Activated CD4-positive, alpha-beta T cell treated with anti-CD3 and anti-CD28 coated beads, Interleukin-2, Interleukin-4, amounts not matched to agents 100 ng/mL and 50 ng/mL, durations not matched to agents 16 hours and 8 hours (primary cell): ENCODE data around the gene ZGRF1.
"Not testable (repeated sequence)": the region's sequence is repeated elsewhere in the genome, so short reads cannot be mapped to it uniquely, and the experiment has no call there.

Experiments
- DNase-seq: peaks from one replicate; pipeline ENCODE4 v3.0.0-alpha.2; 2020; ENCODE audit warnings: low spot score

ZGRF1 gene

GRCh38 chr4:112557676-112558411, 78.9 kb downstream of the ZGRF1 start:
- DNase-seq, result no peak

DNA sequence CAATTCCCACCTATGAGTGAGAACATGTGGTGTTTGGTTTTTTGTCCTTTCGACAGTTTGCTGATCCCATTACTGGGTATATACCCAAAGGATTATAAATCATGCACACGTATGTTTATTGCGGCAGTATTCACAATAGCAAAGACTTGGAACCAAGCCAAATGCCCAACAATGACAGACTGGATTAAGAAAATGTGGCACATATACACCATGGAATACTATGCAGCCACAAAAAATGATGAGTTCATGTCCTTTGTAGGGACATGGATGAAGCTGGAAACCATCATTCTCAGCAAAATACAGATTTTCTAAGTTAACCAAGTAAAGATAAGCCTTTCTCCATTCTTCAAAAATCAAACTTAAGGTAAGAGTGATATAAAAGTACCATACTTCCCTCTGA, 82.4 kb downstream of the ZGRF1 start:
- not testable (repeated sequence) for DNase-seq

DNA sequence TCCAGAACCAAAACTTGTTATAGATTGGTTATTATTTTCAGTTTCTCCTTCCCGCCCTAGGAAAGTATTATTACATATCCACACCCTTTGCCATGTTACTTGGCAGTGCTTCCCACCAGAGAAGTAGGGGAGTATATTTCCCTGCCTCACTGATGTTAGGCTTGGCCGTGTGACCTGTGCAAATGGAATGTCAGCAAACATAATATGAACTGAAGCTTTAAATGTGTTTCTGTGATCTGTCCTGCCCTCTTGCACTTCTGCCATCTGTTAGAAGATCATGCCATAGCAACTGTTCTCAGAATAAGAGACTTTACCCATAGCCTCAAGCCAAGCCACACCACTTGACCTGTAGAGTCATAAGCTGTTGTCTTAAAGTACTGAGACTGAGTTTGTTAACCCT, 84.0 kb downstream of the ZGRF1 start:
- no peak for DNase-seq

- DNase-seq, result no peak
Measured at GRCh38 chr4:112550728-112551127, 86.0 kb downstream of the ZGRF1 start.

DNA sequence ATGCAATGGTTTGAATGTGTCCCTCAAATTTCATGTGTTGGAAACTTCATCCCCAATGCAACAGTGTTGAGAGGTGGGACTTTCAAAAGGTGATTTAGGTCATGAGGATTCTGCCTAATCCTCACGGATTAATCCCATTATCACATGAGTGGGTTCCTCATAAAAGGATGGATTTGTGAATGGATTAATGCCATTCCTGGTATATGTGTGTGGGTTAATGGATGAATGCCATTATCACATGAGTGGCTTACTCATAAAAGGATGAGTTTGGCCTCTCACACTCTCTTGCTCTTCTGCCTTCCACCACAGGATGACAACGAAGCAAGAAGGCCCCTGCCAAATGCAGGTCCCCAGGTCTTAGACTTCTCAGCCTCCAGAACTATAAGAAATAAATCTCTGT, 90.2 kb downstream of the ZGRF1 start:
- no peak for DNase-seq

- DNase-seq, result no peak
Measured at GRCh38 chr4:112545346-112545745, 91.4 kb downstream of the ZGRF1 start.

DNA sequence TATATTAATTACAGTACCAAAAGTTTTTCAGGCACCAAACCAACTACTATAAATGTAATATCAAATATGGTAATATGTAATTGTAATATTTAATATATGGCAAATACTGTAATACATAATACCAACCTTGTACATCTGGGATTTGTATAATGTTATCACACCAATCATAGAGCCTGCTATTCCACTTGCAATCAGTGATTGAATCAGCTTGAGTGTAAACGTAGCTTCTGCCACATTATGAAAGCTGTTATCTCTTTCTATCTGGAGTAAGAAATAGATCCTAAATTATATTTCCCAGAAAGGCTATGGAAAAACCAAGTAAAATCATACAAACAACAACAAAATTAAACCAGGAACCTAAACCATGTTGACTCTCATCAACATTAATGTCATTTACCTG, 96.0 kb downstream of the ZGRF1 start:
- DNase-seq, result no peak

DNA sequence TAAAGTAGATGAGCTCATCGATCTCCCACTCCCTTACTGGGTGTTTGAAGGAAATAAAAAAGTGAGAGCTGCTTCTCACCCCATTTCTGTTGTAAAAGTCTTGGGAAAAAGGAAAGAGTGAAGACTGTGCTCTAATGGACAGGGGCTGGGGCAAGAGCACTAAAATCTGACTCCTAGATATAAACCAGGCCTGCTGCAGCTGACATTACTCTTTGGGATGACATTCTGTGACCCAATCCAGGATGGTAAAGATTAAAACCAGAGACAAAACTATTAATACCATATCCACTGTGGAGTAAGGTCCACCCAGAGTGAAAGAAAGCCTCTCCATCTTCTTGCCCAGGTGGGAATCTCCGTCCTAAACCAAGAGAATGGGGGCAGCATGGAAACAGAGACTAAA, 100.6 kb downstream of the ZGRF1 start:
- DNase-seq, result no peak

DNA sequence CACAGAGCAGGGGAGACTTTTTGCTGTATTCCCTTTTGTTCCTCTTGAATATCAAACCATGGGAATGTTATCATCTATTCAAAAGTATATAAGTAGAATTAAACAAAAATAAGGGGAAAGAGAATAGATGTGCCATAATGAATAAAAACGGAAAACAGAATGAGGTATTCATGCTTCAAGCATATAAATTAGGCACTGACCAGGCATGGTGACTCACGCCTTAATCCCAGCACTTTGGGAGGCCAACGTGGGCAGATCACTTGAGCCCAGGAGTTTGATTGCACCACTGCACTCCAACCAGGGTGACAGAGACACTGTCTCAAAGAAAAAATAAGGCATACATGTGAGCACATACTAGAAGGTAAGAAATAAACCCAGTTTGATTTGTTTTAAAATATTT, 104.4 kb downstream of the ZGRF1 start:
- no peak for DNase-seq

- DNase-seq, result no peak
Measured at GRCh38 chr4:112531146-112531545, 105.6 kb downstream of the ZGRF1 start.

DNA sequence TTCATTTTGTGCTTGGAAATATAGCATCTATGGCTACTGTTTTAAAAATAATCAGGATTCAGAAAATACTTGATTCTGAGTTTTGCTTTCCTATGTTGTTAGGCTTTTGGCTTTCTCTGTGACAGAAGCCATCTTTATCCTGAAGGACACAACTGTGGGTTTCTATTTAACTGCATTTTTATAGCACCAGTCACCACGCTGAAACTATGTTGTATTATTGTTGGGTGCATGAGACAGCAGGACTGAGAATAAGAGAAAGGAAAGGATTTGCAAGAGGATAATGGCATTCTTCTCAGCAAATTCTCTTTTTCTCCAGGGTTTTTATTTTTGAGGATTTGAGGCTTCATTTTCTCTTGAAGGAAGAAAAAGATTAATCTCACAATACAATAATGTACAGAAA, 110.6 kb downstream of the ZGRF1 start:
- no peak for DNase-seq

- DNase-seq, result peak; percentile 81
Measured at GRCh38 chr4:112523764-112524505, 112.8 kb downstream of the ZGRF1 start.

DNA sequence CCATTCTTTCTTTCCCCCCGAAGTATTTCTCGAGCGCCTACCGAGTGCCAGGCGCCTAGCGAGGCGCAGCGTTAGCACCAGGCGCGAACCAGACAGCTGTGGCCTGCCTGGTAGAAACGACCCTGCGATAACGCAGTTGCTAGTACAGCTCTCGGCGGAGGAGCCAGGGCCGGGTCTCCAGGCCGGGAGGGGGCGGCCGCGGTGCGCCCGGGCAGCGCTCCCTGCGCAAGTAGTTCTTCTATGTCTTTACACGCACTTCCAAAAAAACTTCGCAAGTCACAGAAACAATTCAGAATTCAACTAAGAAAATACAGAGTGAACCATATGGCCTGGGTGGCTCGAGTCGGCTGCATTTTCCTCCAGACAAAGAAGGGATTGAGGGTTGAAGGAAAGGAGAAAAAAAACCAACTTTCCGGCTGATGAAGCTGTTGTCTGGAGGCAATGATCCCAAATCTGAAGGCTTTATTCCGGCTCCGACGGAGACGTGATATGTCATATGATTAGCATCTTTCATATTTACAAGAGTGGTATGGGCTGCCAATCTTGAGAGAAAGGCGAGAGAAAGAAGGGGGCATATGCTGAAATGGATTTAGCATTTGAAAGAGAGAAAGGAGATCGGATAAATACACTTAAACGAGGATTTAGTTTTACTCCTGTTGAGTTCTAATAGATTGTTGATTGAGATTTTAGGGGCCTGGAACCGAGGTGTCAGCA, 113.5 kb downstream of the ZGRF1 start:
- DNase-seq, result peak; percentile 34

DNA sequence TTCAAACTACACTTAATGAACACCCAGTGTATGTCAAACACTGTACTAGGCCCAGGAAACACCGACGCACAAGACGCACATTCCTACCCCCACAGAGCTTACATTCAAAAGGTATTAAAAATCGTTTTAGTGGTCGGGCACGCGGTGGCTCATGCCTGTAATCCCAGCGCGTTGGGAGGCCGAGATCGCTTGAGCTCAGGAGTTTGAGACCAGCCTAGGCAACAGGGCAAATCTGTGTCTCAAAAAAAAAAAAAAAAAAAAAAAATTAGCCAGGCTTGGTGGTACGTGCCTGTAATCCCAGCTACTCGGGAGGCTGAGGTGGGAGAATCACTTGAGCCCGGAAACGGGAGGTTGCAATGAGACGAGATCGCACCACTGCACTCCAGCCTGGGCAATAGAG, 114.3 kb downstream of the ZGRF1 start:
- DNase-seq, result not testable (repeated sequence)

GRCh38 chr4:112521123-112522023, 115.3 kb downstream of the ZGRF1 start:
- DNase-seq, result no peak

- no peak for DNase-seq
Measured at GRCh38 chr4:112520598-112521122, 116.0 kb downstream of the ZGRF1 start.

GRCh38 chr4:112519689-112520597, 116.8 kb downstream of the ZGRF1 start:
- no peak for DNase-seq

GRCh38 chr4:112518675-112519074, 118.0 kb downstream of the ZGRF1 start:
- DNase-seq, result no peak

GRCh38 chr4:112517911-112518310, 118.8 kb downstream of the ZGRF1 start:
- no peak for DNase-seq

GRCh38 chr4:112517067-112517634, 119.6 kb downstream of the ZGRF1 start:
- no peak for DNase-seq
